Thoracic aorta (tissue), 2 donors: ENCODE measurements around the gene ANGPTL1. TPM values are rescaled to one million over a fixed set of nuclear protein-coding genes. Genes with fewer than 3 reads are reported as not detected.

ENCODE experiments used
- ATAC-seq: fragments of 150-250 bp; one replicate; pipeline ENCODE4 v1.8.0; 2017; ENCODE audit warnings: low read depth; ENCODE audit not compliant: insufficient number of reproducible peaks, low FRiP score
- DNase-seq: peaks from one replicate; pipeline ENCODE4 v3.0.0-alpha.2; 2020; ENCODE audit warnings: low spot score
- H3K27ac ChIP-seq, 2 donors: fragments of 200-600 bp; sonication (generic); 1 replicate in 1 of 2; 2 replicates in 1 of 2; pipeline ENCODE4 v1.5.1; 2016; ENCODE audit warnings: mild to moderate bottlenecking in 2 of 2, moderate library complexity in 2 of 2
- H3K27me3 ChIP-seq: fragments of 200-600 bp; sonication (generic); replicated peaks from 2 replicates; pipeline ENCODE4 v1.6.0; 2016; ENCODE audit warnings: mild to moderate bottlenecking; ENCODE audit not compliant: insufficient read depth
- H3K36me3 ChIP-seq: fragments of 200-600 bp; sonication (generic); one replicate; pipeline ENCODE4 v1.5.1; 2016
- H3K4me1 ChIP-seq, 2 donors: fragments of 200-600 bp; sonication (generic); 1 replicate in 1 of 2; 2 replicates in 1 of 2; pipeline versions ENCODE4 v1.5.1 to v1.6.0; 2016; ENCODE audit warnings: low read depth in 2 of 2, mild to moderate bottlenecking in 1 of 2; ENCODE audit not compliant: control insufficient read depth in 1 of 2
- H3K4me3 ChIP-seq: fragments of 200-600 bp; sonication (generic); 2 replicates; pipeline ENCODE4 v1.5.1; 2016; ENCODE audit warnings: mild to moderate bottlenecking
- H3K9me3 ChIP-seq: fragments of 200-600 bp; sonication (generic); 2 replicates; pipeline ENCODE4 v1.5.1; 2016
- CTCF ChIP-seq: fragments of 200-600 bp; sonication (generic); IDR thresholded peaks from one replicate; pipeline ENCODE4 v1.5.1; 2019; ENCODE audit warnings: antibody characterized with exemption
- total RNA-seq, 2 donors: library from RNA; depleted of rRNA; stranded (reverse); fragments of >200 nt; gene quantifications; one replicate each; pipeline versions ENCODE4 v1.1.0 to v1.2.3, GENCODE V29; 2016

The ANGPTL1 gene
- total RNA-seq, 2 donors from 2014 or later: 51.0 to 110 TPM

- H3K9me3 ChIP-seq: no peaks in the 10 kb centered on the region
- H3K4me1 ChIP-seq: no peaks in the 10 kb centered on the region
- no peaks in the 10 kb centered on the region for H3K27me3 ChIP-seq
- TF ChIP-seq CTCF: no peak
- no peak overlapping the region for H3K4me3 ChIP-seq
- H3K36me3 ChIP-seq: no peaks in the 10 kb centered on the region
- ATAC-seq (no peak), DNase-seq (no peak)
- no peak overlapping the region for H3K27ac ChIP-seq
Measured at GRCh38 chr1:178912597-178912996, 41.7 kb upstream of the ANGPTL1 start.

GRCh38 chr1:178910023-178910422 is 39.1 kb upstream of the ANGPTL1 start:
- no peak for TF ChIP-seq CTCF
- no peaks in the 10 kb centered on the region for H3K4me1 ChIP-seq
- ATAC-seq (no peak), DNase-seq (no peak)
- no peak overlapping the region for H3K27ac ChIP-seq
- no peaks in the 10 kb centered on the region for H3K9me3 ChIP-seq
- H3K4me3 ChIP-seq: no peak overlapping the region
- H3K36me3 ChIP-seq: no peaks in the 10 kb centered on the region
- H3K27me3 ChIP-seq: no peaks in the 10 kb centered on the region

- Histone ChIP-seq H3K9me3 (no peaks in the 10 kb centered on the region), H3K36me3 (no peaks in the 10 kb centered on the region), H3K27me3 (no peaks in the 10 kb centered on the region), H3K27ac (no peak overlapping the region), H3K4me1 (no peaks in the 10 kb centered on the region), H3K4me3 (no peak overlapping the region)
- no peak for TF ChIP-seq CTCF
- no peak for DNase-seq
- no peak for ATAC-seq
Measured at GRCh38 chr1:178908358-178908757, 37.5 kb upstream of the ANGPTL1 start.

- H3K4me1 ChIP-seq: no peaks in the 10 kb centered on the region
- no peak overlapping the region for H3K27ac ChIP-seq
- ATAC-seq (no peak), DNase-seq (no peak)
- no peak for TF ChIP-seq CTCF
- no peaks in the 10 kb centered on the region for H3K27me3 ChIP-seq
- no peaks in the 10 kb centered on the region for H3K9me3 ChIP-seq
- H3K4me3 ChIP-seq: no peak overlapping the region
- no peaks in the 10 kb centered on the region for H3K36me3 ChIP-seq
Measured at GRCh38 chr1:178901482-178902125, 30.7 kb upstream of the ANGPTL1 start.

- H3K27me3 ChIP-seq: no peaks in the 10 kb centered on the region
- ATAC-seq (no peak), DNase-seq (no peak)
- no peak for TF ChIP-seq CTCF
- H3K9me3 ChIP-seq: no peaks in the 10 kb centered on the region
- H3K36me3 ChIP-seq: no peaks in the 10 kb centered on the region
- no peaks in the 10 kb centered on the region for H3K4me1 ChIP-seq
- no peak overlapping the region for H3K27ac ChIP-seq
- no peak overlapping the region for H3K4me3 ChIP-seq
Measured at GRCh38 chr1:178899402-178899801, 28.5 kb upstream of the ANGPTL1 start.
